Eye (tissue), 1 donor: Measurements from ENCODE around the gene FAM162A.
A peak's percentile ranks its signal among the peaks of the same experiment; 100 is the strongest.

Experiments used
- DNase-seq: peaks from one replicate; pipeline ENCODE4 v3.0.0-alpha.2; 2015

Gene FAM162A

DNA sequence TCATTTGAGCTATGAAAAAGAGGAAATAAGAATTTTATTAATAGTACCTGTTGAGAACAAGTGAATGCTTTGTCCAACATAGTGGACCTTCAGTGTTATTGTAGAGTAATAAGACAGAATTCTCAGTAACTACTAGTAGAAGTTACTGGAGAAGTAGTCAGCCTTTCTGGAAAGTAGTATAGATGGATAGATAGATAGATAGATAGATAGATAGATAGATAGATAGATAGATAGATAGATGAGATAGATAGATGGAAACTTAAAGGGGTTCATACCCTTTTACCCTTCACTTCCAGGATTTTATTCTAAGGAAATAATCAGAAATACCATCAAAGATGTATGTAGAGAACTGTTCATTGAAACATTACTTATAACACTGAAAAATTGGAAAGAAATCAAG is 5.2 kb downstream of the FAM162A start:
- no peak for DNase-seq

DNA sequence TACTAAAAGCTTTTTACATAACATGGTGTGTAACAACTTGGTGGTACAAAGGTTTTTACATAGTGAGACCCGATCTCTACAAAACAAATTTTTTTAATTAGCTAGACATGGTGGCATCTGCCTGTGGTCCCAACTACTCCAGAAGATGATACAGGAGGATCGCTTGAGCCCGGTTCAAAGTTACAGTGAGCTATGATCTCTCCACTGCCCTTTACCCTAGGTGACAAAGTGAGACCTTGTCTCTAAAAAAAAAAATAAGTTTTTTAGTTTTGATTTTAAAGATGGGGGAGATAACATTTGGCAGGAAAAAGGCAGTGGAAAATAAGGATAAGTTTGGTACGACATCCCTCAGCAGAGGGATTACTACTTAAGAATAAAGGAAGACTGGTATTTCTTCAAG is 5.9 kb downstream of the FAM162A start:
- DNase-seq = no peak

GRCh38 chr3:122390665-122391064 is 6.7 kb downstream of the FAM162A start:
- DNase-seq = no peak

DNA sequence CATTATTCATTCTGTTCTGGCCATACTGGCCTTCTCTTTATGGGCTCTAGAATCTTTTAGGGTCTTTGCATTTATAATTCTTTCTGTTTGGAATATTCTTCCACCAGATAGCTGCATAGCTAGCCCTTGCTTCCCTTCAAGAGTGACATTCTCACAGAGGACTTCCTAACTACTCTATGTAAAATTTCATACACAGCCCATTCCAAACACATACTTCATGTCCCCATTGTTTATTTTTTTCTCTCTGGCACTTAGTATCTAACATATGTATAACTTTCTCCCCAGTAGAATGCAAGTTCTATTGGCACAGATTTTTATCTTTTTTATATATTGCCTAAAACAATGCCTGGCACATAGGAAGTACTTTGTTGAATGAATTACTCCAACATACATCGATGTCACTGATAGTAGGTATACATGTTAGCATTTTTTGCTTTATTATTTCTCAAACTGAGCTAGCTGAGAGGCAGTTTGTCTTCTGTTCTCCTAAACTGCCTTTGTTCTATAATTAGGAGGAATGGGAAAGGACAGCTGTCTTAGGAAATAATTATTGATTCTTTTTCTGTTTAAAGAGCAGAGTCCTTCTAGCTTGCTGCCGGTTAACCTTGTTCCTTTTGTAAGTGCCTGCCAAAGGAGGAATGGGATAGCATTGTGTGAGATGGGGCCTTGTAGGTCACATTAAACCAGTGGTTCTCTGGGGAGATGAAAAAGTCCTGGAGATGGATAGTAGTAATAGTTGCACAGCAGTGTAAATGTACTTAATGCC is 7.9 kb downstream of the FAM162A start:
- peak; percentile 25 for DNase-seq

- peak; percentile 57 for DNase-seq
Measured at GRCh38 chr3:122392868-122393844, 9.2 kb downstream of the FAM162A start.

DNA sequence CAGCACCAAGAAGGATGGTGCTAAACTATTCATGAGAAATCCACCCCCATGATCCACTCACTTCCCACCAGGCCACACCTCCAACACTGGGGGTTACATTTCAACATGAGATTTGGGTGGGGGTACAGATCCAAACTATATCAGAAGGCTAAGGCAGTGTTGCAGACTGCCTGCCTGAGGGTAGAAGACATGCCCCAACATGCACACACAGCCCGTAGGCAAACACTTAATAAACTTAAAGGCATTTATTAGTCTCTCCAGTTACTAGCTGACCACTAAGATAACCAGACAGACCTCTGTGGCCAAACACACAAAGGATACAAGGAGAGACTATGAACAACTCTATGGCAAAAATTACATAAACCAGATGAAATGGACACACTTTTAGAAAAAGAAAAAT is 10.2 kb downstream of the FAM162A start:
- DNase-seq = no peak

GRCh38 chr3:122395582-122395981 is 11.6 kb downstream of the FAM162A start:
- no peak for DNase-seq

DNA sequence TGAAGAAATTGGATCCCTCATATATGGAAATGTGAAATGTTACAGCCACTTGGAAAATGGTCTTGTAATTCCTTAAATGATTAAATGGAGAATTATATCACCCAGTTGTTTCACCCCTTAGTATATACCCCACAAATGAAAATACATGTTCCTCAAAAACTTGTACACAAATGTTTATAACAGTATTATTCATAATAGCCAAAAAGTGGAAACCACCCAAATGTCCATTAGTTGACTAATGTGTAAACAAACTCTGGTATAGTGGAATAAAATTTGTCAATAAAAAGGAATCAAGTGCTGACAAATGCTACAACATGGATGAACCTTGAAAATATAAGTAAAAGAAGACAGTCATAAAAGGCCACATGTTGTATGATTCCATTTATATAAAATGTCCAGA is 12.5 kb downstream of the FAM162A start:
- DNase-seq = no peak

- no peak for DNase-seq
Measured at GRCh38 chr3:122397201-122397600, 13.2 kb downstream of the FAM162A start.

GRCh38 chr3:122398920-122399319 is 14.9 kb downstream of the FAM162A start:
- no peak for DNase-seq

- DNase-seq = no peak
Measured at GRCh38 chr3:122403489-122403888, 19.5 kb downstream of the FAM162A start.

DNA sequence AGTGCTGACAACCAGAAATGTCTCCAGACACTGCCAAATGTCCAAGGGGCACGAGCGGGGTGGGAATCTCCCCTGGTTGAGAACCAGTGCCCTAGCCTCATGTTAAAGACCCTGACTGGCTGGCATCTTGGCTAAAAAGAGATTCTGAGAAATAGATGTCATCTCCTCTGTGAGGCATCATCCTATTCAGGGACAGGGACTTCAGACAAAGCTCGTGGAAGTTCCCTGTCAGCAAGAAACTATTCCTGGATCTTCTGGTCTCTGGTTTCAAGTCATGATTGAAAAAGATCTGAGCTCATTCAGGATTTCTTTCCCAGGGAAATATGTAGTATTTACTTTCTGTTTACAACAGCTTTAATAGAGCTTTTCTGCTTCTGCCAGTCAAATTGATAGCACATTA is 21.0 kb downstream of the FAM162A start:
- no peak for DNase-seq

DNA sequence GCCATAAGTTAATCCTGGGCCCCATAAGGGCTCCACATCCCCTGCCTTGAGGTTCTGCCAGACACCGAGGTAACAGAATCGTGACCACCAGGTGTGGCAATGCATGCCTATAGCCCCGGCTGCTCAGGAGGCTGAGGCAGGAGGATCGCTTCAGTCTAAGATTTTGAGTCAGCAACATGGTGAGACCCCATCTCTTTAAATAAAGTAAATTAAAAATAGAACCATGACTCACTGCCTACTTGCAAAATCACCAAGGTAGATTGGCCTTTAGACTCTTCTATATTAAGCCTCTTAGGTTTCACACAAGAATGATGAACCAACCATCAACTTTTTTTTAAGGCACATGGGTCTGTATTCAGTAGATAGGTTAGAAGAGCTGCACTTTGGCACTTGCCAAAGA is 22.2 kb downstream of the FAM162A start:
- DNase-seq = no peak

GRCh38 chr3:122407946-122408345 is 24.0 kb downstream of the FAM162A start:
- no peak for DNase-seq

DNA sequence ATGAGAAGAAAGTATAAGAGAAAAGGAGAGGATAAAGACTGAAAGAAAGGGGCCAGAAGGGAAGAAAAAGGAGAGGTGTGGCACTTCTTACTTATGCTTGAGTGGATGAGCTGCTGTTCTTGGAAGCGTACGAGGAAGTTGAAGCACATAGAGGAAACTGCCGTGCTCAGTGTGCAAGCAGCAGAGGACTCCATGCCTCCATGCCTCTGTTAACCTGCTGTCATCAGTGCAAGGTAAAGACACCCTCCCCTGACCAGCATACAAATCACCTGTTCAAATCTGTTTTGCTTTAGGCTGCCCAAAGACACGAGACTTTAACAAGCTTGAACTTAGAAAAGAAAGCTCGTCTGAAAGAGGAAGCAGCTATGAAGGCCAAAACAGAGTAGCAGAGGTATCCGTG is 25.5 kb downstream of the FAM162A start:
- DNase-seq = no peak

DNA sequence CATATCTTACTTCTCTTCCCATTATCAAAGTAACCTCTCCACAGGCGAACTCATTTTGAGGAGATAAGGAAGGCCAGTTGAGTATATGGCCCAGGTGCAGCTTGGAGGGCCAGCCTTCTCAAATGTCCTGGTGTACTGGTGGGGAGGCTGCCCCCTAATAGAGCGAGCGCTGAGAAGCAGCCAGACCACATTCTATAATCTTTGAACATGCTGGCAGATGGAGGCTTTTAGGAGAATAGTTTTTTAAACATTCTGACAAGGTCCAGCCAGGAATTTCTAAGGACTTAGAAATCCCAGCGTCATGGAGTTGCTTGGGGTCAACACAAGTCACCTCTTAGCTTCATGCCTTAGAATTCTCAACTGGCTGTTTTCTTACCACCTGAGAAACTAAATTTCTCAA is 26.1 kb downstream of the FAM162A start:
- no peak for DNase-seq

- DNase-seq = no peak
Measured at GRCh38 chr3:122410639-122411038, 26.7 kb downstream of the FAM162A start.

DNA sequence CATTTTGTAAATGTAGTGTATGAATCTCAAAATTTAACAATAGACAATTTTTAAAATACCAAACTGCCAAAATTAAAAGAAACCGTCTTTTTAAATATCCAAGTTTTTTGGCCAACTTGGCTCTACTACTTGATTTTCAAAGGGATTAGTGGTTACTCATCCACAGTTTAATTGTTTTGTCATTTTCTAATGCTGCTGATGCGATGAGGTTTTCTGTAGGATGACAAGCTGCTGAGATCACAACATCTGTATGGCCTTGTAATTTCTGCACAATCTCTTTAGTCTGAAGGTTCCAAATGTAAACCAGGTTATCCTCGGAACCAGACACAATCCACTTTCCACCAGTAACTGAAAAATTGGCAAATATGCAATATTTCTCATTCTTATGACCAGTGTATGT is 30.4 kb downstream of the FAM162A start:
- DNase-seq = no peak

GRCh38 chr3:122415104-122415744 is 31.2 kb downstream of the FAM162A start:
- no peak for DNase-seq

DNA sequence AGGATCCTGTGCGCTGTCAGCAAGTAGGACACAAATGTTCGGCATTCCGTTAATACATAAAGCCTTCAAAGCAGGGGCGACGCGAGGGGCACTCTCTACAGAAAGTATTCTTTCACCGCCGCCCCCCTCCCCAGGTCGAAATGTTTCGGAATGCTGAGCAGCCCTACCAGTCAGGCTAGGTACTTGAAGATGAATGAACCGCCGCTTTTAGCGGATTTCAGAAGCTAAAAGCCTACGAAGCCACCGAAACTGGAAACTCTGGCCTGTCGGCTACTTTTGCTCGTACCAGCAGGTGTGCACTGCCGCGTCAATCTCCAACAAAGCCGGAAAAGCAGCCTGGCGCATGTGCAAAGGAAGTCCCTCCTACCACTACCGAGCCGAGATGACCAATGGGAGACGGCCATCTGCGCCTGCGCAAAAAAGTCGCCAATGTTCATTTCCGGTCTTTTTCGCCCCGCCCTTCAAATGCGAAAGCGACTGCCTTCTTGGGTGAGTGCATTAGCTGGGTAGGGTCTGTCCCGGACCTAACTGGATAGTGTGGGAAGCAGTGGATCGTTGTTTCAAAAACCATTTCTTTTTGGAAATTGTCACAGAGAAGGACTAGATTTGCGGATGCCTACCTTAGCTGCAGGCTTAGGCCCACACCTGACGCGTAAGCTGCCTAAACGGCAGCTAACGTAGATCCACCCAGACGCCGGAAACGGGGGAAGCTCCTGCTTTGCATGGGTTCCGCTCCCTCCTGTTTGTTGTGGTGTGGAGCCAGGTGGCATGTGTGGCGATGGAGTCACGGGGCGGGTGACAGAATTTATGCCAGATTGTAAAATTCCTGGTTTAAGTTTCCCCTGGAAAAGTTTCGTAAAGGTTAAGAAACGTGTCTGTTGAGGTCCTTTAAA is 32.0 kb downstream of the FAM162A start, which contains the start of gene WDR5B:
Gene WDR5B, minus strand, starts transcription at position 301 of the 893 bp plus-strand sequence. CDS start 534 bp downstream, outside the sequence.
- peak; percentile 100 for DNase-seq

DNA sequence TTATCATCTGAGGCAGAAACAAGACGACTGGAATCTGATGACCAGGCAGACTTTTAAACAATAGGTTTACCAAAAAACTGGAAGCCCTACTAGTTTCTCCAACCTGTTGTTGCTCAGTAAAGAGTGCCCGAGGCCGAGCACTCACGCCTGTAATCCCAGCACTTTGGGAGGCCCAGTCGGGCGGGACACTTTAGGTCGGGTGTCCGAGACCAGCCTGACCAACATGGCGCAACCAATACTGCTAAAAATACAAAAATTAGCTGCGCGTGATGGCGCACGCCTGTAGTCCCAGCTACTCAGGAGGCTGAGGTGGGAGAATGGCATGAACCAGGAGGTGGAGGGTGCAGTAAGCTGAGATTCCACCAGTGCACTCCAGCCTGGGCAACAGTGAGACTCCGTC is 33.0 kb downstream of the FAM162A start:
- DNase-seq = no peak

DNA sequence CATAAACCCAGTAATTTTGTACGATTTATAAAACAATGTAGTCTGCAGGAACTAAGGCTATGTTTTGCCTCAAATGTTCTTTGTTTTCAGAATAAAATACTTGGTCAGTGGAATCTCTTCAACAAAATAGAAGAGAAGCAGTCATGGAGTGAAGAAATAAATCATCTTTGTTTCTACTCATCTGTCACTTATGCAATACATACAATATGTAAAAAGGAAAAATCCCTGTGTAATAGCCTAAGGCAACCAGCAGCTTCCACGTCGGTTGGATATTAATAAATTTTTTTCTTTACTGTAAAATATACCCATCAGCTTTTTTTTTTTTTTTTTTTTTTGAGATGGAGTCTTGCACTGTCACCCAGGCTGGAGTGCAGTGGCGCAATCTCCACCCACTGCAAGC is 37.1 kb downstream of the FAM162A start:
- no peak for DNase-seq
